Spleen (tissue), 7 donors: Measurements from ENCODE around the gene NTRK1.

Source experiments
- CTCF ChIP-seq, 11 experiments: fragments of 200-600 bp in 7 of 11; fragments of 450-650 bp in 4 of 11; sonication (generic) in 4 of 11; IDR thresholded peaks in 8 of 11; conservative IDR thresholded peaks in 3 of 11; 1 replicate in 7 of 11; 2 replicates in 4 of 11; pipeline versions ENCODE4 v1.4.0 to v1.8.0; 2016 to 2021; ENCODE audit warnings: antibody characterized with exemption in 11 of 11, inconsistent platforms in 4 of 11, mild to moderate bottlenecking in 1 of 11
- POLR2A ChIP-seq, 3 donors: fragments of 450-650 bp; IDR thresholded peaks; one replicate each; pipeline ENCODE4 v1.5.1; 2017; ENCODE audit warnings: antibody characterized with exemption in 3 of 3, mild to moderate bottlenecking in 1 of 3
- POLR2AphosphoS5 ChIP-seq, 3 donors: sonication (generic); formaldehyde crosslinking; IDR thresholded peaks; one replicate each; pipeline ENCODE4 v1.5.1; 2017; ENCODE audit warnings: antibody characterized with exemption in 3 of 3
- donor health status: DM: no; HTN: no; CAD: no; lungs with moderate emphysema.
- donor health status: DM: no; HTN: no; CAD: no.
- donor health status: DM: no; HTN: no; CAD: no.

DNA sequence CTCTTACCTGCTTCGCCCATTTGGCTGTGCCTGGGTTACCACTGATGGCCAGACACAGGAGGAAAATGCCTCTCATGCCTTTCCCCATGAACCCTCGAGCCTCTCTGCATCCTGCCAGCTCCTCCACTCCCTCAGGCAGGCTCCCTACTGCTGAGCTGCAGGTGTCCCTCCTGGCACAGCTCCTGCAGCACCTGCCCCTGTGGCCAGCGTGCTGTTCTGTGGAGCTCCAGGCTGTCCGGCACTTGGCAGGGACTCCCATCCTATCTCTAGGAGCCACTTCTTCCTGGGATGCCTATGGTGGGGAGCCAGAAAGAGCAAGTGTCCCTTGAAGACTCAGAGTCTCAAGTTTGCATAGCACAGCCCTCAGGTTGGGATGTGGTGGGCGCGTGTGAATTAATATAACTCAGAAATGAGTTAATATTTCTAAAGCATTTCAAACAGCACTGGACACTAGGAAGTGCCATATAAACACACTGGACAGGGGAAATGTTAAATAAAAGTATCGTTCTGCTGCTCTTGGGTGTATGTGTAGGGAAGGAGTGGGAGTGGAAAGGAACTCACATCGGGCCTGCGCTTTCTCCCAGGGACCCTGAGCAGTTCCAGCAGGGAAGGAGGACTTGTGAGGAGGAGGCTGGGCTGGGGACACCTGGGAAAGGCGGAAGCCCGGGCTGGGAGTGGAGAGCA, 62.5 kb downstream of the NTRK1 start:
- TF ChIP-seq CTCF (IDR thresholded peaks at IDR 0.05 in 8 of 11, conservative IDR thresholded peaks at IDR 0.05 in 3 of 11) (no peak), POLR2AphosphoS5 (IDR thresholded peaks at IDR 0.05) (no peak), POLR2A (IDR thresholded peaks at IDR 0.05) (no peak)
